HepG2 (cell line): Measurements from ENCODE around the gene SLC2A10. TPM values are rescaled to one million over a fixed set of nuclear protein-coding genes. Genes with fewer than 3 reads are reported as not detected.

ENCODE experiments used
- polyA plus RNA-seq, 8 experiments: library from polyadenylated mRNA; depleted of rRNA in 3 of 8; stranded (reverse) in 7 of 8; unstranded in 1 of 8; fragments of >200 nt; fragmentation: Illumina TruSeq in 4 of 8; extraction: Trizol in 4 of 8; gene quantifications; 2 replicates each; pipeline versions ENCODE4 v1.2.1 to v1.2.3, GENCODE V29; 2011 to 2016; ENCODE audit warnings: low read depth in 4 of 8, missing spikeins in 1 of 8, mixed read lengths in 1 of 8; ENCODE audit not compliant: insufficient read depth in 1 of 8
- total RNA-seq, 5 experiments: library from RNA; depleted of rRNA; stranded (reverse); fragments of >200 nt; fragmentation: Illumina TruSeq; extraction: Trizol; gene quantifications; 2 replicates each; pipeline ENCODE4 v1.2.3, GENCODE V29; 2016; ENCODE audit warnings: low read depth in 1 of 5
- TF ChIP-seq, protein P1 (sequence below), 2 experiments: fragments of 450-650 bp in 1 of 2; sonication (generic) in 1 of 2; formaldehyde crosslinking in 1 of 2; IDR thresholded peaks; 2 replicates each; pipeline versions ENCODE4 v1.6.1 to v1.8.0; 2016 to 2022; ENCODE audit warnings: antibody characterized with exemption in 1 of 2, mild to moderate bottlenecking in 1 of 2, missing genetic modification reagents in 1 of 2

Gene SLC2A10
- total and polyA plus RNA-seq, 2 of the 13 experiments (the other 11 are each of a cell fraction or from before 2014, with no cell fraction given), result 16.0 to 18.4 TPM

DNA sequence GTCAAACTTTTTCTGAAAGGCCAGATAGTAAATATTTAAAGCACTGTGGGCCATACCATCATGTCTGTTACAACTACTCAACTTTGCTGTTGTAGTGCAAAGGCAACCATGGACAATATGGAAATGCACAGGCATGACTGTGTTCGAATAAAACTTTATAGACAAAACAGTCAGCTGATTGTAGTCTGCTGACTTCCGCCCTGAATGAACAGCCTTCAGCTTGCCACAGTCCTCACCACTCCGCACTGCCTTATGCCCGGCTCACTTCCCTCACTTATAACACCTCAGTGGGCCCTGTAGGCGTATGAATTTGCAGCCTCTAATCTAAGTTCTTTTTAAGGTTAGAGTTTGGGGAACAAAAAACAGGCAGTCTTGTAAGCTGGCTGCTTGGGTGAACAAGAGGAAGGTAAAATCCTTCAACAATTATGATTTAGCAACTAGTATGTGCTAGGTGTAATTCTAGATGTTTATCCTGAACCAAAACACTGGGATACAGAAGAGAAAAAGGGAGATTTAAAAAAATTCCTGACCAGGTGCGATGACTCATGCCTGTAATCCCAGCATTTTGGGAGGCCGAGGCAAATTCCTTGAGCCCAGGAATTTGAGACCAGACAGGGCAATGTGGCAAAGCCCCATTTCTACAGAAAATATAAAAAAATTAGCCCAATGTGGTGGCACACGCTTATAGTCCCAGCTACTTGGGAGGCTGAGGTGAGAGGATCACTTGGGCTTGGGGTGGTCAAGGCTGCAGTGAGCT is 6.8 kb upstream of the SLC2A10 start (continued):
- TF ChIP-seq, protein P1, sequence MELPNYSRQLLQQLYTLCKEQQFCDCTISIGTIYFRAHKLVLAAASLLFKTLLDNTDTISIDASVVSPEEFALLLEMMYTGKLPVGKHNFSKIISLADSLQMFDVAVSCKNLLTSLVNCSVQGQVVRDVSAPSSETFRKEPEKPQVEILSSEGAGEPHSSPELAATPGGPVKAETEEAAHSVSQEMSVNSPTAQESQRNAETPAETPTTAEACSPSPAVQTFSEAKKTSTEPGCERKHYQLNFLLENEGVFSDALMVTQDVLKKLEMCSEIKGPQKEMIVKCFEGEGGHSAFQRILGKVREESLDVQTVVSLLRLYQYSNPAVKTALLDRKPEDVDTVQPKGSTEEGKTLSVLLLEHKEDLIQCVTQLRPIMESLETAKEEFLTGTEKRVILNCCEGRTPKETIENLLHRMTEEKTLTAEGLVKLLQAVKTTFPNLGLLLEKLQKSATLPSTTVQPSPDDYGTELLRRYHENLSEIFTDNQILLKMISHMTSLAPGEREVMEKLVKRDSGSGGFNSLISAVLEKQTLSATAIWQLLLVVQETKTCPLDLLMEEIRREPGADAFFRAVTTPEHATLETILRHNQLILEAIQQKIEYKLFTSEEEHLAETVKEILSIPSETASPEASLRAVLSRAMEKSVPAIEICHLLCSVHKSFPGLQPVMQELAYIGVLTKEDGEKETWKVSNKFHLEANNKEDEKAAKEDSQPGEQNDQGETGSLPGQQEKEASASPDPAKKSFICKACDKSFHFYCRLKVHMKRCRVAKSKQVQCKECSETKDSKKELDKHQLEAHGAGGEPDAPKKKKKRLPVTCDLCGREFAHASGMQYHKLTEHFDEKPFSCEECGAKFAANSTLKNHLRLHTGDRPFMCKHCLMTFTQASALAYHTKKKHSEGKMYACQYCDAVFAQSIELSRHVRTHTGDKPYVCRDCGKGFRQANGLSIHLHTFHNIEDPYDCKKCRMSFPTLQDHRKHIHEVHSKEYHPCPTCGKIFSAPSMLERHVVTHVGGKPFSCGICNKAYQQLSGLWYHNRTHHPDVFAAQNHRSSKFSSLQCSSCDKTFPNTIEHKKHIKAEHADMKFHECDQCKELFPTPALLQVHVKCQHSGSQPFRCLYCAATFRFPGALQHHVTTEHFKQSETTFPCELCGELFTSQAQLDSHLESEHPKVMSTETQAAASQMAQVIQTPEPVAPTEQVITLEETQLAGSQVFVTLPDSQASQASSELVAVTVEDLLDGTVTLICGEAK (IDR thresholded peaks at IDR 0.05), result peak; percentile 83
- TF ChIP-seq, protein P1 (CRISPR knock-in tag; IDR thresholded peaks at IDR 0.05), result peak; percentile 99
